ENCODE data around the gene APLP1.
"Not testable (repeated sequence)": the region's sequence is repeated elsewhere in the genome, so short reads cannot be mapped to it uniquely, and the experiment has no call there.

Gene APLP1

GRCh38 chr19:35885225-35885738 is 16.9 kb downstream of the APLP1 start:
- DNase-seq, result no peak

- DNase-seq, result no peak
Measured at GRCh38 chr19:35885904-35886303, 17.5 kb downstream of the APLP1 start.

GRCh38 chr19:35887197-35887596 is 18.8 kb downstream of the APLP1 start:
- no peak for DNase-seq

- DNase-seq, result no peak
Measured at GRCh38 chr19:35888398-35888797, 20.0 kb downstream of the APLP1 start.

- DNase-seq, result no peak
Measured at GRCh38 chr19:35889370-35890112, 21.2 kb downstream of the APLP1 start.

GRCh38 chr19:35890113-35890650 is 21.8 kb downstream of the APLP1 start:
- DNase-seq, result no peak

GRCh38 chr19:35891819-35892218 is 23.4 kb downstream of the APLP1 start:
- DNase-seq, result not testable (repeated sequence)

- no peak for DNase-seq
Measured at GRCh38 chr19:35894342-35894741, 26.0 kb downstream of the APLP1 start.

- no peak for DNase-seq
Measured at GRCh38 chr19:35895911-35896642, 27.7 kb downstream of the APLP1 start.

- no peak for DNase-seq
Measured at GRCh38 chr19:35896643-35897040, 28.3 kb downstream of the APLP1 start.

GRCh38 chr19:35897706-35898451 is 29.5 kb downstream of the APLP1 start:
- DNase-seq, result no peak

- DNase-seq, result no peak
Measured at GRCh38 chr19:35898499-35898809, 30.1 kb downstream of the APLP1 start.

- DNase-seq, result peak; percentile 51
Measured at GRCh38 chr19:35899547-35900214, 31.3 kb downstream of the APLP1 start.

- DNase-seq, result no peak
Measured at GRCh38 chr19:35901055-35901644, 32.8 kb downstream of the APLP1 start.

GRCh38 chr19:35901854-35902661 is 33.7 kb downstream of the APLP1 start, which contains the start of gene HCST:
TSS of gene HCST (plus strand) at chr19:35902529. CDS start at chr19:35902594, 65 bp downstream.
- no peak for DNase-seq

- DNase-seq, result no peak
Measured at GRCh38 chr19:35902870-35903475, 34.6 kb downstream of the APLP1 start.

GRCh38 chr19:35903550-35904179 is 35.3 kb downstream of the APLP1 start:
- DNase-seq, result no peak

GRCh38 chr19:35904311-35905068 is 36.1 kb downstream of the APLP1 start:
- DNase-seq, result no peak

- DNase-seq, result no peak
Measured at GRCh38 chr19:35905178-35905727, 36.9 kb downstream of the APLP1 start.
